ENCODE results near the gene FAM83E.

FAM83E gene

GRCh38 chr19:48569814-48570213 lies 45.1 kb downstream of the FAM83E start:
- TF ChIP-seq CTCF (IDR thresholded peaks at IDR 0.05; ENCODE audit: control insufficient read depth, extremely low read depth, insufficient read depth) = no peak
- DNase-seq (ENCODE audit: low read depth) = no peak
- H3K4me3 ChIP-seq (ENCODE audit: low read depth, low read length) = no peak overlapping the region

- TF ChIP-seq CTCF (IDR thresholded peaks at IDR 0.05; ENCODE audit: control insufficient read depth, extremely low read depth, insufficient read depth) = no peak
- no peak overlapping the region for H3K4me3 ChIP-seq (ENCODE audit: low read depth, low read length)
- DNase-seq (ENCODE audit: low read depth) = no peak
These were observed 46.5 kb downstream of the FAM83E start for GRCh38 chr19:48568345-48568886.

- H3K4me3 ChIP-seq (ENCODE audit: low read depth, low read length) = no peak overlapping the region
- DNase-seq (ENCODE audit: low read depth) = no peak
- no peak for TF ChIP-seq CTCF (IDR thresholded peaks at IDR 0.05; ENCODE audit: control insufficient read depth, extremely low read depth, insufficient read depth)
These were observed 49.8 kb downstream of the FAM83E start for GRCh38 chr19:48565090-48565489.

All from LNCaP clone FGC (cell line).